Karpas-422 (cell line): Measurements from ENCODE around the gene MPHOSPH9. TPM values are rescaled to one million over a fixed set of nuclear protein-coding genes. Genes with fewer than 3 reads are reported as not detected.
"Not testable (repeated sequence)": the region's sequence is repeated elsewhere in the genome, so short reads cannot be mapped to it uniquely, and the experiment has no call there.

Experiments used
- DNase-seq: peaks from one replicate; pipeline ENCODE4 v3.0.0-alpha.2; 2015
- H2AFZ ChIP-seq: fragments of 200-600 bp; sonication (generic); 2 replicates; pipeline ENCODE4 v1.6.1; 2014; ENCODE audit warnings: antibody characterized with exemption, low read length, mixed read lengths
- H3K27ac ChIP-seq: fragments of 200-600 bp; sonication (generic); 2 replicates; pipeline ENCODE4 v1.5.1; 2014; ENCODE audit warnings: mild to moderate bottlenecking, low read length, moderate library complexity
- H3K27me3 ChIP-seq: fragments of 200-600 bp; sonication (generic); 2 replicates; pipeline ENCODE4 v1.6.1; 2014; ENCODE audit warnings: low read length, mixed read lengths
- H3K36me3 ChIP-seq: fragments of 200-600 bp; sonication (generic); 2 replicates; pipeline ENCODE4 v1.6.1; 2014; ENCODE audit warnings: low read length, mixed read lengths; ENCODE audit not compliant: insufficient read depth
- H3K4me1 ChIP-seq: fragments of 200-600 bp; sonication (generic); 2 replicates; pipeline ENCODE4 v1.6.1; 2014; ENCODE audit warnings: mild to moderate bottlenecking, low read length, mixed read lengths
- H3K4me2 ChIP-seq: fragments of 200-600 bp; sonication (generic); 2 replicates; pipeline ENCODE4 v1.6.1; 2014; ENCODE audit warnings: low read length, low read depth, mild to moderate bottlenecking; ENCODE audit not compliant: poor library complexity, severe bottlenecking
- H3K4me3 ChIP-seq: fragments of 200-600 bp; sonication (generic); 2 replicates; pipeline ENCODE4 v1.5.1; 2014; ENCODE audit warnings: mild to moderate bottlenecking, antibody characterized with exemption, low read length, mixed read lengths
- H3K79me2 ChIP-seq: fragments of 200-600 bp; sonication (generic); 2 replicates; pipeline ENCODE4 v1.6.1; 2014; ENCODE audit warnings: mild to moderate bottlenecking, low read length, mixed read lengths
- H3K9ac ChIP-seq: fragments of 200-600 bp; sonication (generic); 2 replicates; pipeline ENCODE4 v1.6.0; 2014; ENCODE audit warnings: low read length
- H3K9me2 ChIP-seq: fragments of 200-600 bp; sonication (generic), shearing (Covaris generic); replicated peaks from 2 replicates; pipeline ENCODE4 v1.6.0; 2014; ENCODE audit warnings: mild to moderate bottlenecking, low read length, moderate library complexity; ENCODE audit not compliant: insufficient read depth
- H3K9me3 ChIP-seq: fragments of 300-700, 200-600 bp; sonication (generic); 2 replicates; pipeline ENCODE4 v1.6.1; 2014; ENCODE audit warnings: low read length, mixed read lengths
- H4K20me1 ChIP-seq: fragments of 200-600 bp; sonication (generic); 2 replicates; pipeline ENCODE4 v1.6.1; 2014; ENCODE audit warnings: mild to moderate bottlenecking, antibody characterized with exemption, low read length, low read depth; ENCODE audit not compliant: insufficient read depth
- total RNA-seq: library from RNA; depleted of rRNA; stranded (reverse); fragments of >200 nt; shearing (Covaris generic); gene quantifications from 2 replicates; pipeline ENCODE4 v1.2.3, GENCODE V29; 2014; ENCODE audit warnings: low replicate concordance

The MPHOSPH9 gene
- total RNA-seq, 1 experiment from 2014 or later = 84.9 TPM

DNA sequence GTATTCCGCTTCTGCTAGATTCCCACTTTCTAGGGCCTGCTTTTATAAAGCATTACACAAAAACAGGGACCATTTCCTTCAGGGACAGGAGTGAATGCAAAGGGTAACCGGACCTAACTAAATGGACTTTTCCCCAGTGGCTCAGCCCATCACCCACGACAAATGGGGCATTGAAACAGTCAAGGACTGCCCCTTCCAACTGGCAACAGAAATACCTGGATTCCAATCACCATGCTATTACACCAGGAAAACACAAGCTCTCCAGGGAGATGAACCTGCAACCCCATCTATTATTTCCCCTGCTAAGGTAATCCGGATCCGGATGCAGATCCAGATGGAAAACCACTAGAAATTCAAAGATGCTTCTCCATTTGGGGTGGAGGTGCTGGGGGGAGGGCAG is 1.0 kb downstream of the MPHOSPH9 start:
- H3K27ac ChIP-seq = peak overlapping the region; percentile 72
- H3K4me3 ChIP-seq = peak overlapping the region; percentile 86
- peaks cover 24% of the 10 kb centered on the region for H3K36me3 ChIP-seq
- H3K9ac ChIP-seq = peak overlapping the region; percentile 83
- no peaks in the 10 kb centered on the region for H3K9me2 ChIP-seq
- peak overlapping the region; percentile 90 for H3K4me2 ChIP-seq
- H3K79me2 ChIP-seq = peaks cover 89% of the 10 kb centered on the region
- no peak overlapping the region for H2AFZ ChIP-seq
- H3K9me3 ChIP-seq = no peaks in the 10 kb centered on the region
- DNase-seq = peak; percentile 46
- no peaks in the 10 kb centered on the region for H3K27me3 ChIP-seq
- H3K4me1 ChIP-seq = peaks cover 50% of the 10 kb centered on the region
- H4K20me1 ChIP-seq = no peaks in the 10 kb centered on the region

DNA sequence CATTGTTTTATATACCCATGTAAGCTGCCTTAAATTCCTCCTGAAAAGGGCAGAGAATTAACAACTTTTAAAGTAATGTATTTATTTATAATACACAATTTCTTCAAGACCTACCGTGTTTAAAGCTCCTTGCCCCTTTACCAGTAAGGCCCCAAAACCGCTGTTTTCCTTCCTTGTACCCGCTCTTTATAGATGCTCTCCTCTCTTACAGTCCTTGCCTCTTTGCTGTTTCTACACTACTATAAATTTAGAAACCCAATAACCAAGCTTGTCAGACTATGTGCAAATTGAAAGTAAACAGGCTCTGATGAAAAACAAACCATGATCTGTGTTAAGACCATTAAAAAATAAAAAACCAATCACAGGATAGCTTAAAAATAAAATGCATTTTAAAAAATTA is 3.9 kb downstream of the MPHOSPH9 start:
- DNase-seq = peak; percentile 20
- Histone ChIP-seq H3K4me3 (no peak overlapping the region), H3K9ac (no peak overlapping the region)

DNA sequence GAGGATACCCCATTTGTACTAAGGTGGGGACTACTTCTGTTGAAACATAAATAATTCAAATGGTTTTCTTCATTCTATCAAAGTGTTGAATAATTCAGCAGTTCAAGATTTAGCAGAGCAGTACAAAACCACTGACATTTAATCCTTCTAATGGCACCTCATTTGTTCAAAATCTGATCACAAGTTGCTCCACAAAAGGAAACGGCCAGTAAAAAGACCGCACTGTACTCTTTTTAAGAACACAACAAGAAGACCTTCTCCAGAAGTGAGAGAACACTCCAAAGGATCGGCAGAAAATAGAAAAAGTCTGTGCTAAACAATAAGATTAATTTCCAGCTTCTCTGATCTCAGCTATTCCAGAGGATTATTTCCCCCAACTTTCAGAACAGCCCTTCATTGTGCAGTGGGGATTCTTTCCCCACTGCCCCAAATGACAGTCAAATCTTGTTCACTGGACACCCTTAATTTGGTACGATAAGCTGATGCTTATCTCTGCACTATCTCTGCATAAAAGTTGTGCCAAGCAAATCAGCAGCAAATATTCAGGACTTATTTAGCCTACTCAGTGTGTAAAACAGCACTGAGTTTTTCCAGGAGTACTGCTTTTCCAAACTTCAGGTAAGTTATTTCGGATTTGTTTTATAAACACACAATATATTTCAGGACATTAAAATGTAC is 5.2 kb downstream of the MPHOSPH9 start:
- Histone ChIP-seq H3K9ac (no peak overlapping the region), H3K27ac (no peak overlapping the region), H3K79me2 (peaks cover 81% of the 10 kb centered on the region), H3K27me3 (no peaks in the 10 kb centered on the region), H3K36me3 (peaks cover 37% of the 10 kb centered on the region), H3K4me3 (no peak overlapping the region), H2AFZ (no peak overlapping the region), H3K9me2 (no peaks in the 10 kb centered on the region), H3K9me3 (no peaks in the 10 kb centered on the region), H4K20me1 (no peaks in the 10 kb centered on the region), H3K4me2 (no peak overlapping the region), H3K4me1 (peaks cover 29% of the 10 kb centered on the region)
- peak; percentile 28 for DNase-seq

More for the DNA sequence above, 3.9 kb downstream of the MPHOSPH9 start:
- Histone ChIP-seq H3K9me2 (no peaks in the 10 kb centered on the region), H3K4me1 (peaks cover 32% of the 10 kb centered on the region), H3K9me3 (no peaks in the 10 kb centered on the region), H3K79me2 (peaks cover 83% of the 10 kb centered on the region), H3K27me3 (no peaks in the 10 kb centered on the region), H3K27ac (no peak overlapping the region), H4K20me1 (no peaks in the 10 kb centered on the region), H3K36me3 (peaks cover 32% of the 10 kb centered on the region), H2AFZ (no peak overlapping the region), H3K4me2 (peak overlapping the region; percentile 14)

DNA sequence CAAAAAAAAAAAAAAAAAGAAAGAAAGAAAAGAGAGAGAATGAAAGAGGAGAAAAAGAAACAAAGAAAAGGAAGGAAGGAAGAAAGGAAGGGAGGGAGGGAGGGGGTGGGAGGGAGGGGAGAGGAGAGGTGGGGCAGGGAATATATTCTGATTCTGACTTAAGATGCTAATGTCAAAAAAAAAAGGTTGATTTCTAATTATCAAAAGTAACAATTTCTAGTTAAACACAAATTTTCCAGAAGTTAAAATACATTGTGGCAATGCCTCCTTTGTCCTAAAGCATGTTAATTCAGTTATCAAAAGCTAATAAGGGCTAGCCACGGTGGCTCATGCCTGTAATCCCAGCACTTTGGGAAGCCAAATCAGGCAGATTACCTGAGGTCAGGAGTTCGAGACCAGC is 7.5 kb downstream of the MPHOSPH9 start:
- H3K4me3 ChIP-seq = no peak overlapping the region
- H3K9ac ChIP-seq = no peak overlapping the region
- no peak overlapping the region for H3K4me2 ChIP-seq
- no peaks in the 10 kb centered on the region for H3K9me3 ChIP-seq
- peaks cover 67% of the 10 kb centered on the region for H3K79me2 ChIP-seq
- H3K9me2 ChIP-seq = no peaks in the 10 kb centered on the region
- peaks cover 12% of the 10 kb centered on the region for H3K4me1 ChIP-seq
- H4K20me1 ChIP-seq = no peaks in the 10 kb centered on the region
- peaks cover 47% of the 10 kb centered on the region for H3K36me3 ChIP-seq
- H3K27me3 ChIP-seq = no peaks in the 10 kb centered on the region
- no peak overlapping the region for H3K27ac ChIP-seq
- no peak for DNase-seq
- no peak overlapping the region for H2AFZ ChIP-seq

DNA sequence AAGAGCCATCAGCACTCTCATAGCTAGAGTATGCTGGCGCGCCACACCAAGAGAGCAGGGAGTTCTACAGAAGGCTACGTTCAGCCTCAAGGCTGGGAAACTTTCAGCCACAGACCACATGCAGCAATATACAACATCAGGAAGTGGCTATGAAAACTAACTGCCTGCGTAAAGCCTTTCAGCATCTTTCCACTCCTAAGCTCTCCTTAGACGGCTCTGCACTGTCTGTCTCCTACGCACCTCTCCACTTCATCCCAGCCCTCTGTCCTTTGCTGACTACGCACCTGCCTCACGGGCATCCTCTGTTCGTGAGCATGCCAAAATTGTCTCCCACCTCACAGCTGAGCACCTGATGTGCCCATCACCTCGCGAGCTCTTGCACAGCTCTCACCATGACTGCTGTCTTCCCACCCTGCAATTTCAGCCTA is 9.7 kb downstream of the MPHOSPH9 start:
- Histone ChIP-seq H3K4me2 (no peak overlapping the region), H3K36me3 (peaks cover 38% of the 10 kb centered on the region), H3K27ac (no peak overlapping the region), H3K9me2 (no peaks in the 10 kb centered on the region), H2AFZ (no peak overlapping the region), H3K27me3 (no peaks in the 10 kb centered on the region), H3K4me1 (no peaks in the 10 kb centered on the region), H3K9me3 (no peaks in the 10 kb centered on the region), H3K4me3 (no peak overlapping the region), H3K79me2 (peaks cover 48% of the 10 kb centered on the region), H3K9ac (no peak overlapping the region), H4K20me1 (no peaks in the 10 kb centered on the region)
- no peak for DNase-seq

DNA sequence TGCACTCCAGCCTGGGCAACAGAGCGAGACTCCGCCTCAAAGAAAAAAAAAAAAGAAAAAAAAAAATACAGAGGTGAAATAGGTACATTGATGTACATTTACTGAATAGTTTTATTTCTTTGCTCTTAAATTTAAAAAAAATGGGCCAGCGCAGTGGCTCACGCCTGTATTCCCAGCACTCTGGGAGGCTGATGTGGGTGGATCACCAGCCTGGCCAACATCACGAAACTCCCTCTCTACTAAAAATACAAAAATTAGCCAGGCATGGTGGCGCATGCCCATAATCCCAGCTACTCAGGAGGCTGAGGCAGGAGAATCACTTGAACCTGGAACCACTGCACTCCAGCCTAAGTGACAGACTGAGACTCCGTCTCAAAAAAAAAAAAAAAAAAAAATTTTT is 25.1 kb downstream of the MPHOSPH9 start:
- not testable (repeated sequence) for H3K4me2 ChIP-seq, H3K79me2 ChIP-seq, DNase-seq, H4K20me1 ChIP-seq, H3K9ac ChIP-seq, H3K27ac ChIP-seq, H3K4me1 ChIP-seq, H3K9me2 ChIP-seq, H2AFZ ChIP-seq, H3K27me3 ChIP-seq, H3K9me3 ChIP-seq, H3K4me3 ChIP-seq
- peaks cover 32% of the 10 kb centered on the region for H3K36me3 ChIP-seq

DNA sequence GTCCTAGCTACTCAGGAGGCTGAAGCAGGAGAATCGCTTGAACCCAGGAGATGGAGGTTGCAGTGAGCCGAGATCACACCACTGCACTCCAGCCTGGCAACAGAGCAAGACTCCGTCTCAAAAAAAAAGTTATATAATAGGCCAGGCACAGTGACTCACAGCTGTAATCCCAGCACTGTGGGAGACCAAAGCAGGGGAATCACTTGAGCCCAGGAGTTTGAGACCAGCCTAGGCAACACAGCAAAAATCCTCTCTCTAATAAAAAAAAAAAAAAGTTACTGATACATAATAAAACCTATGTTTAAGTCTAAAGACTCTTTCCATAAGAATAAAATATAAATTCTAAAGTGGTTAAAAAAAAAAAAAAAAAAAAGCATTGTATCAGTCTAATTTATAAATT is 26.1 kb downstream of the MPHOSPH9 start:
- not testable (repeated sequence) for H4K20me1 ChIP-seq, H3K27me3 ChIP-seq, H3K9me2 ChIP-seq, H3K4me3 ChIP-seq, H3K27ac ChIP-seq, H3K79me2 ChIP-seq, H2AFZ ChIP-seq, H3K4me1 ChIP-seq, H3K9ac ChIP-seq, DNase-seq, H3K9me3 ChIP-seq, H3K4me2 ChIP-seq
- peaks cover 37% of the 10 kb centered on the region for H3K36me3 ChIP-seq

DNA sequence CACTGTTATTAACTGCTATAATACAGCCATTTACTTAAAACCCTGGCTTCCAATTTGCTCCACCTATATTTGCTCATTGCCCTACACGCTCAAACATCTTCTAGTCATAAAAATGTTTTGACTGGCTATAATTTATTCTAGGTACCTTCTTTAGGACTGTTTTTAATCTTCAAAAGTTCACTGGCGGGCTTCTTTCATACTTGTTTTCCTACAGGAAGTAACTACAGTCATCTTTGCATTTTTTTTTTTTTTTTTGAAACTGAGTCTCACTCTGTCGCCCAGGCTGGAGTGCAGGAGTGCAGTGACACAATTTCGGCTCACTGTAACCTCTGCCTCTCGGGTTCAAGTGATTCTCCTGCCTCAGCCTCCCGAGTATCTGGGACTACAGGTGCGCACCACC is 32.5 kb downstream of the MPHOSPH9 start:
- Histone ChIP-seq H3K9me3 (no peaks in the 10 kb centered on the region), H3K4me2 (no peak overlapping the region), H3K9ac (no peak overlapping the region), H3K4me3 (no peak overlapping the region), H3K4me1 (no peaks in the 10 kb centered on the region), H3K36me3 (peaks cover 33% of the 10 kb centered on the region), H3K79me2 (no peaks in the 10 kb centered on the region), H3K27ac (no peak overlapping the region), H3K9me2 (no peaks in the 10 kb centered on the region), H4K20me1 (no peaks in the 10 kb centered on the region), H3K27me3 (no peaks in the 10 kb centered on the region), H2AFZ (no peak overlapping the region)
- no peak for DNase-seq
